Kidney (tissue), 14 donors: Measurements from ENCODE around the gene ABHD12. TPM values are rescaled to one million over a fixed set of nuclear protein-coding genes. Genes with fewer than 3 reads are reported as not detected.
A peak's percentile ranks its signal among the peaks of the same experiment; 100 is the strongest.

Experiments
- DNase-seq, 5 donors: peaks; one replicate each; pipeline ENCODE4 v3.0.0-alpha.2; 2013 to 2020
- FAIRE-seq: peaks from 2 replicates; lab custom pipeline; 2012; peaks lifted over from hg19 to GRCh38; lab: Jason Lieb, UNC
- H3K27ac ChIP-seq, 2 donors: one replicate each; pipeline ENCODE4 v1.7.0; 2013; ENCODE audit warnings: low read depth in 2 of 2, low read length in 2 of 2, inconsistent platforms in 1 of 2
- H3K27me3 ChIP-seq: one replicate; pipeline ENCODE4 v1.7.1; 2013; ENCODE audit warnings: low read length, inconsistent platforms; ENCODE audit not compliant: control insufficient read depth, insufficient read depth
- H3K36me3 ChIP-seq, 3 donors: one replicate each; pipeline versions ENCODE4 v1.7.0 to v1.7.1; 2013; ENCODE audit warnings: low read length in 3 of 3, control low read depth in 1 of 3, inconsistent platforms in 1 of 3; ENCODE audit not compliant: insufficient read depth in 3 of 3, control insufficient read depth in 2 of 3
- H3K4me1 ChIP-seq, 3 donors: one replicate each; pipeline versions ENCODE4 v1.7.0 to v1.7.1; 2013; ENCODE audit warnings: low read length in 3 of 3, inconsistent platforms in 1 of 3, low read depth in 1 of 3; ENCODE audit not compliant: control insufficient read depth in 2 of 3, insufficient read depth in 2 of 3
- H3K4me3 ChIP-seq, 3 donors: one replicate each; pipeline versions ENCODE4 v1.7.0 to v1.8.1; 2013; ENCODE audit warnings: low read length in 3 of 3, control low read depth in 1 of 3, inconsistent platforms in 1 of 3
- H3K9ac ChIP-seq, 3 donors: one replicate each; pipeline versions ENCODE4 v1.7.0 to v1.7.1; 2013; ENCODE audit warnings: low read length in 3 of 3, control low read depth in 1 of 3, inconsistent platforms in 1 of 3
- H3K9me3 ChIP-seq, 3 donors: one replicate each; pipeline versions ENCODE4 v1.7.0 to v1.7.1; 2013; ENCODE audit warnings: low read length in 3 of 3, control low read depth in 1 of 3, inconsistent platforms in 1 of 3; ENCODE audit not compliant: control insufficient read depth in 2 of 3, insufficient read depth in 1 of 3
- intact Hi-C: fragments of 100-400 bp; cut with DNase I; formaldehyde crosslinking; loops from one replicate; pipeline ENCODE4 v1.11.1; 2022
- polyA plus RNA-seq: library from polyadenylated mRNA; stranded (reverse); fragments of 350-450 nt; fragmentation: Illumina TruSeq; extraction: RNeasy Lipid Tissue Mini Kit (QIAGEN cat#74804); gene quantifications from one replicate; pipeline ENCODE4 v1.2.3, GENCODE V29; 2014; ENCODE audit warnings: low read depth, low replicate concordance; ENCODE audit not compliant: insufficient read depth
- total RNA-seq: library from RNA; stranded (reverse); fragmentation: NEBNext Ultra II Directional; extraction: Animal tissue kit (Norgen Biotek cat#: 25700); gene quantifications from one replicate; pipeline ENCODE4 v1.2.1, GENCODE V29; 2021
- TF ChIP-seq, protein P1 (sequence below): IDR thresholded peaks from 3 replicates; pipeline ENCODE4 v1.5.1; 2012; ENCODE audit warnings: mild to moderate bottlenecking, moderate library complexity, borderline replicate concordance; ENCODE audit not compliant: insufficient read depth; ENCODE audit errors: extremely low read depth
- donor health status: control.
- donor health status: control.
- donor health status: control.
- donor health status: control.
- donor health status: control.
- donor health status: DM: yes; HTN: yes; CAD: no.
- donor health status: Normal renal cell carcinoma (clear cell type).

Gene ABHD12
- total and polyA plus RNA-seq, 2 donors from 2014 or later, result 61.5 to 68.1 TPM

DNA sequence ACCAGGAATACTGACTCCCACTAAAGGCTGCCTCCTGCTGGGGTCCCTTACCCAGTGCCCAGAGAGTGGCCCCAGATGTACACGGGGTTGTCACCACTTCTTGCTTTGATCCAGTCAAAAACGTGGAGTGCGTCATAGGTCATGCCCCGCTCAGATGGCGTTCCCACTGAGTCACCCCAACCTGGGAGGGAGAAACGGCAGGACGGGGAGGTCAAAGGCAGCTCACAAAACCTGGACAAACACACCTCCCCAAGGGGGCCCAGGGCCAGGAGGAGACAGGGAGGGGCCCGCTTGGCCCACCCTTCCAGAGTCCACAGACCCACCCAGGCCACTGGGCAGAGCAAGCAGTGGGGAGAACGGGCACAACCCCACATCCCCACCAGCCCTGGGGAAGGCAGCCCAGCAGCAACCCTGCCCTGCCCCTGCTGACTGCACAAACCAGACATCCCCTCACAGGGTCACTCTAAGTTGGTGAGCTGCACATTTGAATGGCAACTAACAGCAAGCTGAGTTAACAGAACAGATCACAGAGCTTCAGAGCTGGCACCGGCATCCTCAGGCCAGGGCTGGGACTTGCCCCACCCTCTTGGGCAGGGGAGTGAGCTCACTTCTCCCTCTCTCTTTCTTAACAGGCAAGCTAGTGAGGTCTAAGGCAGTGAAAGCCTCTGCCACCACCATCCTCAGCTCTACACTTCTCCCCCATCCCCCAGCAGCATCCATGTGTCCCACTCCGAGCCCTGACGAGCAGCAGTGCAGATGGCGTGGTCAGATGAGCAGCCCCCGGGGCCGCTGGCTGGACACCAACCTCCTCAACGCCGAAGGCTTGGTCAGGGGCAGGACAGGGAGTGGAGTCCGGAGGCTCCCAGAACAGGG is 81.0 kb downstream of the ABHD12 start:
- DNase-seq, result peak in 2 of 5 donors; percentile 39 to 79

DNA sequence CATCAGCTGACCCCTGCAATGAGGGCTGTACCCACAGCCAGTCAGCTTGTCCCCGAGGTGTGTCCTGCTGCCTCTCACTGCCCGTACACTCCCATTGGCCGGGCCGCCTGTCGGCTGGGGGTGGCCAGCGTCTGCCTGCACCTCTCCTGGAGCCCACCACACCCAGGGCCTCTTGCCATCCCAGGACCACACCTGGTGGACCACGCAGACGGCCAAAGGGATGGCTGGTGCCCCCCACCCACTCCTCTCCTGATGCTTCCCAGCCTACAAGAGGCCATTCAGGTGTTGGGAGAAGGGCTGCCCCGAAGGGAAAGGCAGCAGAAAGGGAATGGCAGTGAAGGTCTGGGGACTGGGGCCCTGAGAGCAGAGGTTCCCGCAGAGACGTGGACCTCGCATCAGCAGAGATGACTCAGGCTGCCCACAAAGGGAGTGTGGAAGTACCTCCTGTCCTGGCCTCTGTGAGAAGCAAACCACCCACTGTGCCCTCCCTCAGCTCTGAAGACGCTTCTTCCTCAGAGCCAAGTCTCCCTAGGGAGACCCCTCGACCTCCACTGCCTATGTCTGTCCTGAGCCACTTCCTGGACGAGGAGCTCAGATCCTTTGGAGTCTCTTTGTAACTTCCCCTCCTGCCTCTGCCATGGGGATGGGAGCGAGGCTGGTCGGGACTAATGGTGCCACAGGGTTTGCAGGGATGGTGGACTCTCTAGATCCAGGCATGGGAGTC is 81.8 kb downstream of the ABHD12 start:
- no peak overlapping the region for H3K9ac ChIP-seq
- TF ChIP-seq, protein P1, sequence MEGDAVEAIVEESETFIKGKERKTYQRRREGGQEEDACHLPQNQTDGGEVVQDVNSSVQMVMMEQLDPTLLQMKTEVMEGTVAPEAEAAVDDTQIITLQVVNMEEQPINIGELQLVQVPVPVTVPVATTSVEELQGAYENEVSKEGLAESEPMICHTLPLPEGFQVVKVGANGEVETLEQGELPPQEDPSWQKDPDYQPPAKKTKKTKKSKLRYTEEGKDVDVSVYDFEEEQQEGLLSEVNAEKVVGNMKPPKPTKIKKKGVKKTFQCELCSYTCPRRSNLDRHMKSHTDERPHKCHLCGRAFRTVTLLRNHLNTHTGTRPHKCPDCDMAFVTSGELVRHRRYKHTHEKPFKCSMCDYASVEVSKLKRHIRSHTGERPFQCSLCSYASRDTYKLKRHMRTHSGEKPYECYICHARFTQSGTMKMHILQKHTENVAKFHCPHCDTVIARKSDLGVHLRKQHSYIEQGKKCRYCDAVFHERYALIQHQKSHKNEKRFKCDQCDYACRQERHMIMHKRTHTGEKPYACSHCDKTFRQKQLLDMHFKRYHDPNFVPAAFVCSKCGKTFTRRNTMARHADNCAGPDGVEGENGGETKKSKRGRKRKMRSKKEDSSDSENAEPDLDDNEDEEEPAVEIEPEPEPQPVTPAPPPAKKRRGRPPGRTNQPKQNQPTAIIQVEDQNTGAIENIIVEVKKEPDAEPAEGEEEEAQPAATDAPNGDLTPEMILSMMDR, result no peak
- intact Hi-C loops, result no loop called here
- H3K4me1 ChIP-seq, result peaks cover 0 to 17% (median 9%) of the 10 kb centered on the region in 3 donors
- peak in 1 of 5 donors; percentile 71 for DNase-seq
- H3K36me3 ChIP-seq, result peaks cover 0 to 3% (median 0%) of the 10 kb centered on the region in 3 donors
- H3K27ac ChIP-seq, result no peak overlapping the region
- no peak for FAIRE-seq
- H3K27me3 ChIP-seq, result no peaks in the 10 kb centered on the region
- no peak overlapping the region for H3K4me3 ChIP-seq
- no peaks in the 10 kb centered on the region for H3K9me3 ChIP-seq

More for the DNA sequence above, 81.0 kb downstream of the ABHD12 start:
- Histone ChIP-seq H3K36me3 (no peaks in the 10 kb centered on the region), H3K4me3 (no peak overlapping the region), H3K27ac (peak overlapping the region; percentile 45 to 81), H3K9ac (no peak overlapping the region), H3K4me1 (peaks cover 0 to 17% (median 9%) of the 10 kb centered on the region in 3 donors), H3K27me3 (no peaks in the 10 kb centered on the region), H3K9me3 (no peaks in the 10 kb centered on the region)
- TF ChIP-seq, protein P1, result no peak
- no peak for FAIRE-seq
- intact Hi-C loops, result no loop called here

DNA sequence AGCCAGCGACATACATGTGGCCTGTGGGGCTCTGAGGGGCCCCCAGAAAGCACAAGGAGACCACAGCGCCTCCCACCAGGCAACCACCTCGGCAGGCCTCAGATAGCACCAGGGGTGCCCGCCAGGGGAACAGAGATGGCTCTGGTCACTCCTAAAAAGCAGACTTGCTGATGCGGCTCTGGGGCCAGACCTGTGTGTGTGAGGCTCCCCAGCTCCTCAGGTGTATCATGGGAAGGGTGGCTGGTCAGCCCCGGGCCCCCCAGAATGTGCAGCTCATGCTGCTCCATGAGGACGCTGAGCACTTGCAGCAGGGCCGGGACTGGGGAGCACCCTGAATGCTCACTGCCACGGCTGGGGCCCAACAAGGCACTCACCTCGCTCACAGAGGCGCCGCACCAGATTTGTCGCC is 82.5 kb downstream of the ABHD12 start:
- H3K4me1 ChIP-seq, result peaks cover 0 to 17% (median 9%) of the 10 kb centered on the region in 3 donors
- peaks cover 0 to 3% (median 2%) of the 10 kb centered on the region in 3 donors for H3K36me3 ChIP-seq
- H3K27ac ChIP-seq, result no peak overlapping the region
- no peak for FAIRE-seq
- H3K9ac ChIP-seq, result no peak overlapping the region
- no peaks in the 10 kb centered on the region for H3K9me3 ChIP-seq
- peak in 1 of 5 donors; percentile 62 for DNase-seq
- H3K4me3 ChIP-seq, result no peak overlapping the region
- TF ChIP-seq, protein P1, result no peak
- intact Hi-C loops, result no loop called here
- no peaks in the 10 kb centered on the region for H3K27me3 ChIP-seq
